Measurements from ENCODE around the gene SNX25.
A peak's percentile ranks its signal among the peaks of the same experiment; 100 is the strongest.
"Not testable (repeated sequence)": the region's sequence is repeated elsewhere in the genome, so short reads cannot be mapped to it uniquely, and the experiment has no call there.

The SNX25 gene

DNA sequence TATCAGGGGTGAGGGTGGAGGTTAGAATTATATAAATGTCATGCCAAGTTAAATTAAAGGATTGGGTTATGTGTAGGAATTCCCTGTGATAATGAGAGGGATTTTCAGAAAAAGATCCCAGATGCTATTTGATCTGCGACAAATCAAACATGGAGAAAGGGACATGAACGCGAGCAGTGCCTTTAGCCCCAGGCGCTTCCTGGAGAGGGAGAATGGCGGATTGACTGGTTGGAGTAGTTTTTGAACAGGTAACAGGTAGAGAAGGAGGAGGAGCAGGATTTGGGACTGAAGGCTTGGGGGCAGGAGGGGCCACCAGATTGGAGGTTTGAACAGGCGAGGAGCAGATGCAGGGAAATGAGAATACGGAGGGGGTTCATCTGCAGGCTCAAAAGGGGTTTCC is 119.2 kb downstream of the SNX25 start:
- in situ Hi-C loops (cut with MboI; ENCODE audit: low sequenced_read_pairs, unreplicated experiment): no loop called here
- TF ChIP-seq, protein P1, sequence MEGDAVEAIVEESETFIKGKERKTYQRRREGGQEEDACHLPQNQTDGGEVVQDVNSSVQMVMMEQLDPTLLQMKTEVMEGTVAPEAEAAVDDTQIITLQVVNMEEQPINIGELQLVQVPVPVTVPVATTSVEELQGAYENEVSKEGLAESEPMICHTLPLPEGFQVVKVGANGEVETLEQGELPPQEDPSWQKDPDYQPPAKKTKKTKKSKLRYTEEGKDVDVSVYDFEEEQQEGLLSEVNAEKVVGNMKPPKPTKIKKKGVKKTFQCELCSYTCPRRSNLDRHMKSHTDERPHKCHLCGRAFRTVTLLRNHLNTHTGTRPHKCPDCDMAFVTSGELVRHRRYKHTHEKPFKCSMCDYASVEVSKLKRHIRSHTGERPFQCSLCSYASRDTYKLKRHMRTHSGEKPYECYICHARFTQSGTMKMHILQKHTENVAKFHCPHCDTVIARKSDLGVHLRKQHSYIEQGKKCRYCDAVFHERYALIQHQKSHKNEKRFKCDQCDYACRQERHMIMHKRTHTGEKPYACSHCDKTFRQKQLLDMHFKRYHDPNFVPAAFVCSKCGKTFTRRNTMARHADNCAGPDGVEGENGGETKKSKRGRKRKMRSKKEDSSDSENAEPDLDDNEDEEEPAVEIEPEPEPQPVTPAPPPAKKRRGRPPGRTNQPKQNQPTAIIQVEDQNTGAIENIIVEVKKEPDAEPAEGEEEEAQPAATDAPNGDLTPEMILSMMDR (IDR thresholded peaks at IDR 0.05; ENCODE audit: borderline replicate concordance, control extremely low read depth, extremely low read depth, insufficient read depth, missing control alignments): no peak
- DNase-seq (ENCODE audit: low spot score): no peak

DNA sequence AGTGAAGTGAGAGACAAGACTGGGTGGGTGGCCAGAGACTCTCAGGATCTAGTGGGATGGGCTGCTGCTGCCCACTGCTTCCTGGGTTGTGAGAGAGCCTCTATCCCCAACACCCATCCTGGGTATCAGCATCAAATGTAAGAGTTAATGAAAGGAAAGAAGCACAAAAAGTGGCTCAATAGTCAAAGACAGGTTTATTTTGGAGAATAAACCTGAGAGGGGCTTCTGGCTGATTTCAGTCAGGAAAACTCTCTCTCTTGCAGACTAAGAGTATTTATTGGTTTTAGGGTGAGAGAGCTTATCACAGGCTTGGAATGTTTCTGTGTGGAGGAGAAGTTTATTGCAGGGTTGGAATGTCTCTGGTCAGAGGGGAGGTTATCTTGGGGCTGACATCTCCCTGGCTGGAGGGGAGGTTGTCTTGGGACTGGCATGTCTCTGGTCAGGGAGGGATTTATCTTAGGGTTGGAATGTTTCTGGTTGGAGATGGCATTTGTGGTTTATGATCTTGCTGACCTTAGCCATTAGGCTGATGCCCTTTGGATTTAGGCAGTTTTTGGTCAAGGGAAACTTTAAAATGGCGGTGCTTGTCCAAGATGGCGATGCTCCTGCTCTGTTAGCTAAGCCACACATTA is 120.6 kb downstream of the SNX25 start:
- in situ Hi-C loops (cut with MboI; ENCODE audit: low sequenced_read_pairs, unreplicated experiment); DNase-seq (ENCODE audit: low spot score): not testable (repeated sequence)

DNA sequence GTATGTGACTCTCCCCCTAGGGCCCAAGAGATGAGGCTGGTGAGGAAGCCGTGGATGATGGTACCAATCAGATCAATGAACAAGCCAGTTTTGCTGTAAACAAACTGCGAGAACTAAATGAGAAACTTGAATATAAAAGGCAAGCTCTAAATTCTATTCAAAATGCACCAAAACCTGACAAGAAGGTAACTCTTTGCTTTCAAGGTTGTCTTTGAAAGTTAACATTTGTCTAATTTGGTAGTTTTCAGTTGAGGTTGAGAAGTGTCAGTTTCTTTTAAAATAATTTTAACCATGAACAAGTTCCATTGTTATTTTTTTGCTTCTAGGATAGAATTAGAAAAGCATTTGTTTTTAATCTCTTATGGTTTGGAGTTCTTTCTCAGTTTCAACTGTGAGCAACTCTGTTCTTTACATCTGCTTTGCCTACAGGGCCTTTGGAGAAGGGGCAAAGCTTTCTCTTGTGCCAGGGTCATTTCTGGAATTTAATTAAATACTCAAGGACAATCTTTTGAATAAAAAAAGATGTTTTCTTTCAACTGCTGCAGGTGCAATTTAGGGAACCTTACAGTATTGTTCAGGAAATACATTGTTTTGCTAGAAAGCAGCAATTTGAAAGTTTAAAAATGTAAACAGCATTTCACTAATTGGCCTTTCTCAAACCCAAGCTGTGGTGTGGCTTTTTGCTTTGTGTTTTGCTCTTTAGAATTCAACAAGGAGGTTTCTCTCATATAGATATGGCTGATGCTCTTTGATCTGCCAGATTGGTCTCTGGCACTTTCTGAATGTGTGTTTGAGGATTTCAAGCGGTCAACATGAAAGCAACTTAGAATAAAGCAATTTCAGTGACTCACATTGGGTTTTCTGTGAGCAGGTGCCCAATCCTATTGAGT is 123.4 kb downstream of the SNX25 start:
- peak; percentile 32 for DNase-seq (ENCODE audit: low spot score)
- in situ Hi-C loops (cut with MboI; ENCODE audit: low sequenced_read_pairs, unreplicated experiment): no loop called here
- TF ChIP-seq, protein P1 (IDR thresholded peaks at IDR 0.05; ENCODE audit: borderline replicate concordance, control extremely low read depth, extremely low read depth, insufficient read depth, missing control alignments): no peak

DNA sequence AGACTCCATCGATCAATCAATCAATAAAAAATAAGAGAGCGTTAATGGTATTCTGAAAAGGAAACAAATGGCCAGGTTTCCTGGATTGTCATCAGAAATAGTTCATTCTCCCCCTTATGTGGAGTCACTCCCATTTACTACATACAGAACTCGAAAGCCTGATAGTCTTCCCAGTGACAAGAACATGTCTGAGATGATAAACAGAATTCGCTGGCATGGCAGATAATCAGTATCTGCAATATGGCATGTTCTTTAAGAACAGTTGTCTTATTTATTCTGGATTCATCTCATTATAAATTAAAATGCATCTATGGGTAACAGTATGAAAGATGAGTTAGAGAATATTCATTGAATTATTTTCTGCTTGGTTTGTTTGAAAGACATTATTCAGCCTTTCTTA is 124.9 kb downstream of the SNX25 start:
- no peak for DNase-seq (ENCODE audit: low spot score)
- in situ Hi-C loops (cut with MboI; ENCODE audit: low sequenced_read_pairs, unreplicated experiment): no loop called here
- TF ChIP-seq, protein P1 (IDR thresholded peaks at IDR 0.05; ENCODE audit: borderline replicate concordance, control extremely low read depth, extremely low read depth, insufficient read depth, missing control alignments): no peak

DNA sequence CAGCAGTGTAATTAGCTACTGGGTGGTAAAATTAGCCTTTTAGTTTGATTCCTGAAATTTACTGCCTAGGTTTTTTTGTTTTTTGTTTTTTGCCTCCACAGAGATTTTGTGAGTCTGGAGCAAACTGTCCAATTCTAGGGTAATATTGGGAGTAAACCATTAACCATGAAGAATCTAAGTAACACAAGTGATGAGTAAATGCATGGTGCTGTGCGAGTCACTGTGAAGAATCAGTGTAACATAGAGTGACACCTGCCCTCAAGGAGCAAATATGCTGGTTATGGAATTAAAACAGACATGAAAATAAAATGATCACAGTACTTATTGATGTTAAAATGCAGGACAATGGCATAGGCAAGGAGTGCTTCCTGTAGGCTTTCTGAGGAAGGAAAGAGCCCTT is 126.2 kb downstream of the SNX25 start:
- TF ChIP-seq, protein P1 (IDR thresholded peaks at IDR 0.05; ENCODE audit: borderline replicate concordance, control extremely low read depth, extremely low read depth, insufficient read depth, missing control alignments): no peak
- no peak for DNase-seq (ENCODE audit: low spot score)
- in situ Hi-C loops (cut with MboI; ENCODE audit: low sequenced_read_pairs, unreplicated experiment): no loop called here

DNA sequence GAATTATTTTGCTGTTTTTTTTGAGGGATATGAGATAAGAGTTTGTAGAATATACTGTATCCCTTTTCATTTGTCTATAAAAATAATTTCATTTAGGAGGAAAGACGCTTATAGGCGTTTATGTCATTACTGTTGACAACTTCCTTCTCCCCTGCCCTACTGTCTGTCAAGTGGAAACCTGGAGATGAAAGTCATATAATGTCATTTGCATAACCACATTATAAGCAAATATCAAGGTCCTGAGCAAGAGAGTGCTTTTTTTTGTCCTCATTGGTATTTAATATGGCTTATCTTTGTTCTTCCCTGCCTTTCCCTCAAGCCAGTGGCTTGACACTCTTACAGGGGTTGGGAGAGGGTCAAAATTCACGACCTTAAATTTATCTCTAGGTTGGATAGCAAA is 130.5 kb downstream of the SNX25 start:
- DNase-seq (ENCODE audit: low spot score): no peak
- TF ChIP-seq, protein P1 (IDR thresholded peaks at IDR 0.05; ENCODE audit: borderline replicate concordance, control extremely low read depth, extremely low read depth, insufficient read depth, missing control alignments): no peak
- in situ Hi-C loops (cut with MboI; ENCODE audit: low sequenced_read_pairs, unreplicated experiment): no loop called here

DNA sequence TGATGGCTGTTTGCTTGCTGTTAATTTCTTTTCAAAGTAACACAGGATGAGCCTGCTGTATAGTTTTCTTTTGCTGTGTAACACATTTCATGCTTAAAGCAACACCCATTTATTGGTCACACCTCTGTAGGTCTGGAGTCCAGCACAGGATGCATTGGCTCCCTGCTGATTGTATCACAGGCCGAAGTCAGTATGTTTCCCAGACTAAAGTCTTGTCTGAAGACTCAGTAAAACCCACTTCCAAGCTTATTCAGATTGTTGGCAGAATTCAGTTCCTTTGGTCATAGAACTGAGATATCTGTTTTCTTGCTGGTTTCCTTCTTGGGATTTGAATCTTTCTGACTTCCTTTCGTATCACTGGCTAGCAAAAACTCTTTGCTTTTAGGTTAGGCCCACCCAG is 132.0 kb downstream of the SNX25 start:
- in situ Hi-C loops (cut with MboI; ENCODE audit: low sequenced_read_pairs, unreplicated experiment): no loop called here
- DNase-seq (ENCODE audit: low spot score): no peak
- TF ChIP-seq, protein P1 (IDR thresholded peaks at IDR 0.05; ENCODE audit: borderline replicate concordance, control extremely low read depth, extremely low read depth, insufficient read depth, missing control alignments): no peak
